Mucosa of gallbladder (tissue), 1 donor: Measurements from ENCODE around the gene ORM2. TPM values are rescaled to one million over a fixed set of nuclear protein-coding genes. Genes with fewer than 3 reads are reported as not detected.
"Not testable (repeated sequence)": the region's sequence is repeated elsewhere in the genome, so short reads cannot be mapped to it uniquely, and the experiment has no call there.

Experiments used
- DNase-seq: peaks from one replicate; pipeline ENCODE4 v3.0.0-alpha.2; 2020; ENCODE audit warnings: low spot score
- total RNA-seq: library from RNA; stranded (reverse); gene quantifications from one replicate; pipeline ENCODE4 v1.2.1, GENCODE V29; 2021
- donor health status: DM: no; HTN: no; CAD: no.

The ORM2 gene
- total RNA-seq, 1 donor from 2014 or later = 2.8 TPM

DNA sequence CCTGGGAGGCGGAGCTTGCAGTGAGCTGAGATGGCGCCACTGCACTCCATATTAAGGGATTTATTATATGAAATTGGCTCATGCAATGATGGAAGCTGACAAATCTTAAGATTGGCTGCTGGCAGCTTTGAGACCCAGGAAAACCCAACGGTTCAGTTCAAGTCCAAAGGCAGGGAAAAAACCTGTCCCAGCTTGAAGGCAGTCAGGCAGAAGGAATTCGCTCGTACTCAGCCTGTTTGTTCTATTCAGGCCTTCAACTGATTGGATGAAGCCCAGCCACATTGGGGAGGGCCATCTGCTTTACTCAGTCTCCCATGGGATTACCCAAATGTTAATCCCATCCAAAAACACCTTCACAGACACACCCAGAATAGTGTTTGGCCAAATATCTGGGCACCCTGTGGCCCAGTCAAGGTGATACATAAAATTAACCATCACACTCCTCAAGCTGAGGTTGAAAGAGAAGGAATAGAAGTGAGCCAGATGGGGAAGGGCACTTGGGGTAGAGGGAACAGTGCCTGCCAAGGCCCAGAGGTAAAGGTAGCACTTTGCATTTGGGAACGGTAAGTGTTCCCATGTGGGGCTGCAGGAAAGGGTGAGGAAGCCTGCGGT lies 15.3 kb upstream of the ORM2 start:
- DNase-seq = no peak

DNA sequence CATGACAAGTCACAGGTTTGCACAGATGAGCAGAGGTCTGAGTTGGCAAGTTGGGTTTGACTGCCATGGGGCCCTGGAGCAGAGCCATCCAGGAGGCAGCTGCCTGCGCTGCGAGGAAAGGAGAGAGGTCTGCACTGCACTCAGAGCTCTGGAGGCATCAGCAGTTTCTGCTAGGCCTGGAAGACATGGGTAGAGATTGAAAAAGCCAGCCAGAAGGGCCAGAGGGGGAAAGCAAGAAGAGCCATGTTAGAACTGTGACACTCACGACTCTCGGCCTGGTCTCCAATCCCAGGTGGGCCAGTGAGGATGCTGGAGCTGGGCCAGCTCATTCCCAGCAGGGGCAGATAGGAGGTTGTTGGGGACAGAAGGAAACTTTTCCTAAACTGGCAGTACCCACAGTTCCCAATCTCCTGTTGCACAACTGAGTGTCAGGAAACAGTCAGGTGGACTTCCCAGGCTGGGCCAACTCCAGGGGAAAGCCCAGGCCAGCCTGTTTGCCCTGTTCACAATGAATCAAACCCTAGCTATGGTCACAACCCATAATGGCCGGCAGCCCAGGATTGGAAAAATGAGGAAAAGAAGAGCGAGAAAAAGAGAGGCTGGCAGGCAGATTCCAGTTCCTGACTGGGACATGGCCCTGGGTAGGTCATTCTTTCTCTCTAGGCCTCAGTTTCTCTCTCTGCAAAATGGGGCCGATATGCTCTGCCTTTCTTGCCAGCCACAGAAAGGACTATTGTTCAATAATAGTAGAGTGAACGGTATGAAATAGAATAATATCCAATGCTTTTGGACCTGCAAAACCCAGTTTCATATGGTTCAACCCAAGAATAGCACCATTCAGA lies 14.6 kb upstream of the ORM2 start:
- DNase-seq = no peak

DNA sequence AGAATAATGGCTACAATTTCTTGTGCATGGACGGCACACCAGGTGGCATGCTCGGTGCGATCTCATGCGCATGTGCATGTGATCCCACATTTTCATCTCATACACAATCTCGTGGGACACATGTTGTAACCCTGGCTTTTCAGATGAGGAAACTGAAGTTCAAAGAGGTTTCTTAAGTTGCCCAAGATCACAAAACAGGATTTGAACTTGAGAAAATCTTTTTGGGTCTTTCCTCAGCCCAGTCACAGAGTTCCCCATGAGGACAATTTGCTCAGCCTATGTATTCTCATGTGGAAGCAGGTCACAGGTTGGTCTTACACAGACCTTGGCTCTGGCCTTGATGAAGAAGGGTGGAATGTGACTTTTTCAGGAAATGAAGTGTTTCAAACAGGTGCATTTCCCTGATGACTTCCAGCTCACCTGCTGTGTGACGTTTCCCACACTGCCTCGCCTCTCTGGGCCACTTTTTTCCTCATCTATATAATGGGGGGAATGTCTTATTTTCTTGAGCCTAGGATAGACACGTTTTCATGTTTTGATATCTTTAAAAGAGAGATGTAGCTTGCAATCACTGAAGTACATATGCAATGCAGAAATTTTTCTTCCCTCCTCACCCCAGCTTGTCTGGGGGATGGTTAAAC lies 13.8 kb upstream of the ORM2 start:
- DNase-seq = no peak

DNA sequence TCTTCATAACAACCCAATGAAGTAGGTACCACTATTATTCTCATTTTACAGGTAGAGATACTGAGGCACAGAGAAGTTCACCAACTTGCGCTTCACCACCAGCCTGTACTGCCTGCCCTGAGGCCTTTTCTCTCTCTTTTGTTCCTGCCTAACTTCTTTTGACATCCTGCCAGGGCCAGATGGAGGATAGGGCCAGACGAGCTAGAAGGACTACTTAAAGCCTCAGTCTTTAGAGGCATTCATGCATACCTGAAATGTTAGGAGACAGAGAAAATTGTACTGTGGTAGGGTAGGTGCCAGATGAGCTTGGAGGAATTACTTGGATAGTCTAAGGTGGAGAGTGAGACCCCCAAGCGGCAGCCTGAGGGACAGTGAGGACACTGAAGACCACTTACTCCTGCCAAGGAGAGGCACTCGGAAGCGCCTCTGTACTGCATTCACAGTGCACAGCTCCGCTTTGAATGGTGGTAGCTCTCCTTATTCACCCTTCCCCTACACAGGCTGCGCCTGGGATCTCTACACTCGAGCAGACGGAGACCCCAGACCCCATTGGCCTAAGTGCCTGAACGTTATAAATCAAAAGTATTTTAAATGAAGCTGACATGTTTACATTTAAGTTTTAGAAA lies 13.0 kb upstream of the ORM2 start:
- no peak for DNase-seq

DNA sequence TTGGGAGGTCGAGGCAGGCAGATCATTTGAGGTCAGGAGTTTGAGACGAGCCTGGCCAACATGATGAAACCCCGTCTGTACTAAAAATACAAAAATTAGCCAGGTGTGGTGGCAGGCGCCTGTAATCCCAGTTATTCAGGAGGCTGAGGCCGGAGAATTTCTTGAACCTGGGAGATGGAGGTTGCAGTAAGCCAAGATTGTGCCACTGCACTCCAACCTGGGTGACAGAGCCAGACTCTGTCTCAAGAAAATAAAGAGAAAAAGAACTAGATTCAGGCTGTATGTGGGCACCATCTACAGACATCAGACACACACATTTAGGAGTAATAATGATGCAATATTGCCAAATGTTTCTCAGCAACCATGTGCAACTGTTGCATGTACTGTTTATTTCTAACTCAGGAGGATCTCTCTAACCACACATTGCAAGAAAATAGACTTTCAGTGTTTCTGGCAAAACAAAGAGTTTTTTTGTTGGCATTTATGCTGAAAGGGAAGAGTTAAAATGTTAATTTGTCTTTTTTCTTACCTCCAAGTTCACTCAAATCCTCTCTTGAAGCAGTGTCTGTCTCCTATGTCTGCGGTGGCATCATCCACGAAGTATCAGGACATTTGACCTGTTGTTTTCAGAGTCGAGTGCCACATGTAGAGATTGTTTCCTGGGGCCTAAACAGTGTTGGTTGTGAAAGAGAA lies 11.9 kb upstream of the ORM2 start:
- DNase-seq = no peak

DNA sequence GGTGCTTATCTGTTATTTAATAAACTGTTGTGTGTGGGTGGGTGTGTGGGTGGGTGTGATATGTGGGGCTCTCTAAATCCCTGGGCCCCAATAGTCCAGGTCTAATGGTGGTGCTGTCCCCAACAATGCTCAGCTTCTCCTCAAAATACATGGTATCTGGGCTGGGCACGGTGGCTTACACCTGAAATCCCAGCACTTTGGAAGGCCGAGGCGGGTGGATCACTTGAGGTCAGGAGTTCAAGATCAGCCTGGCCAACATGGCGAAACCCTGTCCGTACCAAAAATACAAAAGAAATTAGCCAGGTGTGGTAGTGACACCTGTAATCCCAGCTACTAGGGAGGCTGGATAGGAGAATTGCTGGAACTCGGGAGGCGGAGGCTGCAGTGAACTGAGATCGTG lies 11.3 kb upstream of the ORM2 start:
- no peak for DNase-seq

DNA sequence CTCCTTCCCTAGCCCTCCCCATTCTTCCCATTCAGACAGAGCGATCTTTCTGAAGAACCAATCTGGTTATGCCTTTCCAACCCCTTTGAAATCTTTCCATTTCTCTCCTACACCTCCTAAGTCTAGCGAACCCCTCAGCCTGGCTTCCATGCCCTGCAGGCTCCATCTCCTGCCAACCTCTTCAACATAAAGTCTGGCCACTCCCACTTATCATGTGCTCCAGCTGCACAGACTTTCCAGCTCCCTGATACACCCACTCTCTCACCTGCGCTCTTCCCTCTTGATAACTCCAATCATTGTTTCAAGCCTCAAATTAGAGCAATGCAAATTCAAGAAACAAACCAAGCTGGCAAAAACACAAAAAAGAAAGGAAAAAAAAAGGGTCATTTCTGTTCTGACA lies 10.5 kb upstream of the ORM2 start:
- DNase-seq = no peak

DNA sequence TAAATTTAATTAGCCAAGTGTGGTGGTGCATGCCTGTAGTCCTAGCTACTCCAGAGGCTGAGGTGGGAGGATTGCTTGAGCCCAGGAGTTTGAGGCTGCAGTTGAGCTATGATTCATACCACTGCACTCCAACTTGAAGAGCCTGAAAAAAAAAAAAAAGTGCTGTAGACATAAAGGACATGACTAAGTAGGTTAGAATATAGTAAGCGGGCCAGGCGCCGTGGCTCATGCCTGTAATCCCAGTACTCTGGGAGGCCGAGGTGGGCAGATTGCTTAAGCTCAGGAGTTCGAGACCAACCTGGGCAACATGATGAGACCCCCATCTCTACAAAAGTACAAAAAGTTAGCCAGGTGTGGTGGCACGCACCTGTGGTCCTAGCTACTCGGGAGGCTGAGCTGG lies 9.0 kb upstream of the ORM2 start:
- DNase-seq = not testable (repeated sequence)

DNA sequence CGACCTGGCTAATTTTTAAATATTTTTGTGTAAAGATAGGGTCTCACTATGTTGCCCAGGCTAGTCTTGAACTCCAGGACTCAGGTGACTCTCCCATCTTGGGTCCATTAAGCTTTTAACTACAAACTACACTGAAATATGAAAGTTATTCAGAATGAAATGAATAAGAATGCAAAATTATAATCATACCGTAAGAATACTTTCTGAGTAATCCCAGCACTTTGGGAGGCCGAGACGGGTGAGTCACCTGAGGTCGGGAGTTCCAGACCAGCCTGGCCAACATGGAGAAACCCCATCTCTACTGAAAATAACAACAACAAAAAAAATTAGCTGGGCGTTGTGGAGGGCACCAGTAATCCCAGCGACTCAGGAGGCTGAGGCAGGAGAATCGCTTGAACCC lies 7.9 kb upstream of the ORM2 start:
- no peak for DNase-seq

DNA sequence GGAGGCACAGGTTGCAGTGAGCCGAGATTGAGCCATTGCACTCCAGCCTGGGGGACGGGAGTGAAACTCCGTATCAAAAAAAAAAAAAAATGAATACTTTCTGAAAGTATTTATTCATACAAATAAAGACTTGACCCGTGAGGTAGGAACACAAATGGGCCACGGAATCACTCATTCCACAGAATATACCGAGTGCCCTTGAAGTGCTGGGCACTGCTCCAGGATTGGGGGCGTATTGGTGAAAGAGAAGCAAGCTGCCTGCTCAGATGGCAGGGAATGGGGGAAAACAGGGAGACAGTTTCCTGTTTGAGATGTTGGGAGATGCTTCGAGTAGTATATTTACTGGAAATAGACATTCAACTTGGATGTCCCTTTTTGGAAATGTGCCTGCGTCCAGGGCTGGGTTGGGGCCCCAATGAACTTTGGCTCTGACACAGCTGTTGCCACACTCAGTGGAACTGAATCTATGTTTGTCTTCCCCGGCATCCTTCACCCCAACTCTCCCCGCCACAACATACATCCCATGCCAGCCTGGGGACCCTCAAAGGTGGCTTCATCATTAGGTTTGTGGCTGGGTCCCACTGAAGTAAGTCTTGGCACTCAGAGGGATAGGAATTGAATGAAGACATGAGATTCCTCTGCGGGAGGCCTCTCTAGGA lies 7.4 kb upstream of the ORM2 start:
- DNase-seq = not testable (repeated sequence)

DNA sequence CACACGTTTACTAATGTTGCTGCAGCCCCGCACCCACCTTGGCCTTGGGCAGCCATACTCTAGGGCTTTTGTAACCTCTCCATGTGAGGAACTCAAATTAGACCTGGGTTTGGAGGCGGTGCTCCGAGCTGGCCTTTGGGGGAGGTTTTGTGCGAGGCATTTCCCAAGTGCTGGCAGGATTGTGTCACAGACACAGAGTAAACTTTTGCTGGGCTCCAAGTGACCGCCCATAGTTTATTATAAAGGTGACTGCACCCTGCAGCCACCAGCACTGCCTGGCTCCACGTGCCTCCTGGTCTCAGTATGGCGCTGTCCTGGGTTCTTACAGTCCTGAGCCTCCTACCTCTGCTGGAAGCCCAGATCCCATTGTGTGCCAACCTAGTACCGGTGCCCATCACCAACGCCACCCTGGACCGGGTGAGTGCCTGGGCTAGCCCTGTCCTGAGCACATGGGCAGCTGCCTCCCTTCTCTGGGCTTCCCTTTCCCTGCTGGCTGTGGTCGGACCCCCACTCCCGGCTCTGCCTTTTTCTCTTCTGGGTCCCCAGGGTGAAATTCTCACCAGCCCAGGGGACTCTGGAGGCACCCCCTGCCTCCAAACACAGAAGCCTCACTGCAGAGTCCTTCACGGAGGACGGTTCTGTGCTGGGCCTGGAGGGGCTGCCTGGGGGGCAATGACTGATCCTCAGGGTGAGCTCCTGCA lies 6.7 kb upstream of the ORM2 start, which contains the start of gene ORM1:
Gene ORM1 (plus strand): TSS at position 268 of the 701 bp plus-strand sequence. CDS start 36 bp downstream, at position 304.
- DNase-seq = not testable (repeated sequence)

DNA sequence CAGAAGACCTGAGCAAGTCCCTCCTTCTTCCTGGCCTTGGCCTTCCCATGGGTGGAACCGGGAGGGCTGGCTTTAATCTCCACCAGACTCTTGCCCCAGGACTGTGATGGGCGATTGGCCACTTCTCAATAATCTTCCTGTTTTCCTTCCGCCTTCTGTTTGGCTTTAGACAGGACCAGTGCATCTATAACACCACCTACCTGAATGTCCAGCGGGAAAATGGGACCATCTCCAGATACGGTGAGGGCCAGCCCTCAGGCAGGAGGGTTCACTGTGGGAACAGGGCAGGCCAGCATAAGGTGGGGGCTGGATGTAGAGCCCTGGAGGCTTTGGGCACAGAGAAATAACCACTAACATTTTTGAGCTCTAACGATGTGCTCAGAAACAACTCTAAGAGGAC lies 5.8 kb upstream of the ORM2 start:
- DNase-seq = not testable (repeated sequence)

DNA sequence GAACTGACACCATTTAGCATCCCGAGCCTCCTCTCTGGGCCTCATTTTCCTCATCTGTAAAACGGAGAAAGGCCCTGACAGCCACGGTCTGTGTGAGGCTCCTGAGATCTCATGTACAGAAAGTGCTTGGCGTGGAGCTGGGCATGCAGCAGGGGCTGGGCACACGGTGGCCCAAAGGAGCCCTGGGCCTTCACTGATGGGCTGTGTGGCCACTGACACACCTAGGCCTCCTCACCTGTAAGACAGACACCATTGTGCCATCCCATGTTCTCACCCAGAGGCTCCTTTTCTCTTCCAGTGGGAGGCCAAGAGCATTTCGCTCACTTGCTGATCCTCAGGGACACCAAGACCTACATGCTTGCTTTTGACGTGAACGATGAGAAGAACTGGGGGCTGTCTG lies 5.2 kb upstream of the ORM2 start:
- no peak for DNase-seq

DNA sequence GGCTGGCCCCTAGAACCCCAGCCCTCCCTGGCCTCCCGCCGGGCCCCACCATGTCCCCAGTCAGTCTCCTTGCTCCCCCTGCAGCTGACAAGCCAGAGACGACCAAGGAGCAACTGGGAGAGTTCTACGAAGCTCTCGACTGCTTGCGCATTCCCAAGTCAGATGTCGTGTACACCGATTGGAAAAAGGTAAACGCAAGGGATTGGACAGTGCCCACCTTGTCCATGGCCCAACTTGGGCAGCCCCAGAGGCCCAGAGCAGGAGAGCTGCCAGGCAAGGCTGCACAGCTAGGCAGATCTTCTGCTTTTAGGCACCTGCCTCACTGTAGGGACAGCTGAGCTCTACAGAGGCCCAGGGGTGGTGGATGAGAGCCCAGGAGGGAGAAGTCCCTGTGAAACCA lies 4.7 kb upstream of the ORM2 start:
- not testable (repeated sequence) for DNase-seq

DNA sequence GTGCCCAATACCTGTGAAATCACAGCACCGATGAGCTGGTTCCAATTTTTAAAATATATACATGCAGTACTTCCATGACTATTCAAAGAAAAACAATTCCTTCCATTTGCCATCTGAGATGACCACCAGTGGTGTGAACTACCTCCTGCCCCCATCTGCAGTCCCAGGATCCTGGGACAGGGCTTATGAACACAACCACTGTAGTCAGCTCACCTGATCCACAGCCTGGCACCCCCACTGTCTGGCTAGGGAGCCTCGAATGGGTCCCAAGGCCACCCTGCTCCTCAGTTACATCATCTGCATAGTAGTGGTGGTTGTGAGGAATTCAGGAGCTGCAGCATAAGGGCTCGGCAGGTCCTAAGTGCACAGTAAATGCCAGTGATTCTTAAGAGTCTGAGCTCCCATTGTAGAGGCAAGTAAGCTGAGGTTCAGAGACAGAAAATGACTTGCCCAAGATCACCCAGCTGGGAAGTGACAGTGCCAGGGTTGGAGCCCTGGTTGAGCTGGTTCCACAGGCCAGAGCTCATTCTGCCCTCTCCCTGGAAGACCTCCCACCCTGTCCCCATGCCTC lies 3.9 kb upstream of the ORM2 start:
- not testable (repeated sequence) for DNase-seq

DNA sequence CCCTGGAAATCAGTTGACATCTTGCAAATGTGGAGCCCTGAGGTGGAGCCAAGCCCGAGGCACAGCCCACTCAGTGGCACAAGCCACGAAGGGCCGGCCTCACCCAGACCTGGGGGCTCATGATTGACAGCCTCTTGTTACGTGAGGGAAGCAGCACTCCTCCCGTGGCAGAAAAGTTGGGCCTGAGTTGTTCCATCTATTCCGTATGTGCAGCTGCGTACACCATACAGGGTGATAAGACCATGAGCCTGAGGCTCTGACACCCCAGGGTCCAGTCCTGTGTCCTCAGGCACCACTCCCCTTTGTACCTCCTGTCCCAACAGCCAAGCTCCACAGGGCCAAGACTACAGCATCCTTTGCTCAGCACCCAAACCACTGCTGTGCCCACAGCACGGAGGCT lies 1.9 kb upstream of the ORM2 start:
- no peak for DNase-seq

DNA sequence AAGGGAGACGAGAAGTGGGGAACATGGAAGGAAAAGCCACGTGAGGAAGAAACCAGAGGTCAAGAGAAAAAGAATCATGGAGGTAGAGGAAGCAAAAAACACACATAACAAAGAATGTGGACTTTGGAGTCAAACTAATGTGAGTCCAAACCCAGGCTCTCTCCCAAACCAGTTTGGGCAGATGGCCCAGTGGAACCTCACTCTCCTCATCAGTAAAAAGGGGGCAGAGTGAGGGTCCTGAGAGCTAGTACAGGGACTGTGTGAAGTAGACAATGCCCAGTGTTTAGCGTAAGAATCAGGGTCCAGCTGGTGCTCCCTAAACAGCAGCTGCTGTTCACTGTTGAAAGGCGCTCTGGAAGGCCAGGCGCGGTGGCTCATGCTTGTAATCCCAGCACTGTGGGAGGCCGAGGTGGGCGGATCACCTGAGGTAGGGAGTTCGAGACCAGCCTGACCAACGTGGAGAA lies 1.3 kb upstream of the ORM2 start:
- DNase-seq = not testable (repeated sequence)

DNA sequence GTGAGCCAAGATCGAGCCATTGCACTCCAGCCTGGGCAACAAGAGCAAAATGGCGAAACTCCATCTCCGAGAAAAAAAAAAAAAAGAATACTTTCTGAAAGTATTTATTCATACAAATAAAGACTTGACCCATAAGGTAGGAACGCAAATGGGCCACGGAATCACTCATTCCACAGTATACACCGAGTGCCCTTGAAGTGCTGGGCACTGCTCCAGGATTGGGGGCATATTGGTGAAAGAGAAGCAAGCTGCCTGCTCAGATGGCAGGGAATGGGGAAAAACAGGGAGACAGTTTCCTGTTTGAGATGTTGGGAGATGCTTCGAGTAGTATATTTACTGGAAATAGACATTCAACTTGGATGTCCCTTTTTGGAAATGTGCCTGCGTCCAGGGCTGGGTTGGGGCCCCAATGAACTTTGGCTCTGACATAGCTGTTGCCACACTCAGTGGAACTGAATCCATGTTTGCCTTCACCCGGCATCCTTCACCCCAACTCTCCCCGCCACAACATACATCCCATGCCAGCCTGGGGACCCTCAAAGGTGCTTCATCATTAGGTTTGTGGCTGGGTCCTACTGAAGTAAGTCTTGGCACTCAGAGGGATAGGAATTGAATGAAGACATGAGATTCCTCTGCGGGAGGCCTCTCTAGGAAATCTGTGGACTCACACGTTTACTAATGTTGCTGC lies 588 bp upstream of the ORM2 start:
- not testable (repeated sequence) for DNase-seq

DNA sequence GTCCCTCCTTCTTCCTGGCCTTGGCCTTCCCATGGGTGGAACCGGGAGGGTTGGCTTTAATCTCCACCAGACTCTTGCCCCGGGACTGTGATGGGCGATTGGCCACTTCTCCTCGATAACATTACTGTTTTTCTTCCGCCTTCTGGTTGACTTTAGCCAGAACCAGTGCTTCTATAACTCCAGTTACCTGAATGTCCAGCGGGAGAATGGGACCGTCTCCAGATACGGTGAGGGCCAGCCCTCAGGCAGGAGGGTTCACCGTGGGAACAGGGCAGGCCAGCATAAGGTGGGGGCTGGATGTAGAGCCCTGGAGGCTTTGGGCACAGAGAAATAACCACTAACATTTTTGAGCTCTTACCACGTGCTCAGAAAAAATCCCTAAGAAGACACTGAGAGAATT lies 967 bp downstream of the ORM2 start:
- no peak for DNase-seq
